ENCODE results near the gene ZNF570.

The ZNF570 gene

GRCh38 chr19:37468961-37469777 lies at the start of gene ZNF570:
TSS of gene ZNF570 (plus strand) at chr19:37469356. CDS start at chr19:37470355, 999 bp downstream.
- peak; percentile 74 for DNase-seq (ENCODE audit: low read depth)

GRCh38 chr19:37452500-37453245 lies 16.5 kb upstream of the ZNF570 start:
- no peak for DNase-seq (ENCODE audit: low read depth)

- no peak for DNase-seq (ENCODE audit: low read depth)
These were observed 2.8 kb upstream of the ZNF570 start for GRCh38 chr19:37466277-37466797.

- DNase-seq (ENCODE audit: low read depth): peak; percentile 85
These were observed 2.2 kb upstream of the ZNF570 start, which contains the start of gene ZNF569 for GRCh38 chr19:37466798-37467607. TSS of gene ZNF569 (minus strand) at chr19:37467444. CDS start at chr19:37444921, 22,523 bp downstream.

GRCh38 chr19:37467608-37468090 lies 1.5 kb upstream of the ZNF570 start:
- DNase-seq (ENCODE audit: low read depth): no peak

- no peak for DNase-seq (ENCODE audit: low read depth)
These were observed 1.1 kb downstream of the ZNF570 start for GRCh38 chr19:37470216-37470615.

- no peak for DNase-seq (ENCODE audit: low read depth)
These were observed 3.0 kb downstream of the ZNF570 start for GRCh38 chr19:37472165-37472564.

GRCh38 chr19:37484406-37485168 lies 15.4 kb downstream of the ZNF570 start:
- no peak for DNase-seq (ENCODE audit: low read depth)

- DNase-seq (ENCODE audit: low read depth): no peak
These were observed 23.1 kb downstream of the ZNF570 start for GRCh38 chr19:37492213-37492612.

- DNase-seq (ENCODE audit: low read depth): no peak
These were observed 36.8 kb downstream of the ZNF570 start for GRCh38 chr19:37505958-37506386.

- peak; percentile 55 for DNase-seq (ENCODE audit: low read depth)
These were observed 37.4 kb downstream of the ZNF570 start, which contains the start of gene ZNF793 for GRCh38 chr19:37506387-37507166. TSS of gene ZNF793 (plus strand) at chr19:37506939. CDS start at chr19:37523440, 16,501 bp downstream.

GRCh38 chr19:37507167-37507464 lies 38.0 kb downstream of the ZNF570 start:
- no peak for DNase-seq (ENCODE audit: low read depth)

GRCh38 chr19:37511186-37511585 lies 42.0 kb downstream of the ZNF570 start:
- DNase-seq (ENCODE audit: low read depth): no peak

GRCh38 chr19:37511821-37512220 lies 42.7 kb downstream of the ZNF570 start:
- DNase-seq (ENCODE audit: low read depth): no peak

- DNase-seq (ENCODE audit: low read depth): no peak
These were observed 44.2 kb downstream of the ZNF570 start for GRCh38 chr19:37513397-37513796.

- no peak for DNase-seq (ENCODE audit: low read depth)
These were observed 50.7 kb downstream of the ZNF570 start for GRCh38 chr19:37519890-37520289.

GRCh38 chr19:37537391-37537947 lies 68.3 kb downstream of the ZNF570 start:
- no peak for DNase-seq (ENCODE audit: low read depth)
